Inferior parietal cortex (tissue), 1 donor: Measurements from ENCODE around the gene ZNF277.

Source experiments
- DNase-seq: peaks from one replicate; pipeline ENCODE4 v3.0.0-alpha.2; 2016; ENCODE audit errors: extremely low spot score

ZNF277 gene

DNA sequence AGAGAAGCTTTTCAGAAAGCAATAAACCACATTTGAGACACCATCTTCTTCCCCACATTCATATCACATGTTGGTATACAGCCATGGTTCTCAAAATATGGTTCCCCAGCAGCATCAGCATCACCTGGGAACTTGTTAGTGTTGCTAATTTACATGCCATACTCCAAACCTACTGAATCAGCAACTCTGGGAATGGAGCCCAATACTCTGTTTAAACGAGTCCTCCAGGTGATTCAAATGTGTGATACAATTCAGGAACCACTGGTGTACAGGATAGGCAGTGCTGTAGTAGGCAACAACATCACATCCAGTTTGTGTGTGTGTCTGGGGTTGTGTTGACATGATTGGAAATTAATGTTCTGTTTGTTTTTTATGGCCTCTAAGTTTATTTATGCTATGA, 47.7 kb downstream of the ZNF277 start:
- no peak for DNase-seq

DNA sequence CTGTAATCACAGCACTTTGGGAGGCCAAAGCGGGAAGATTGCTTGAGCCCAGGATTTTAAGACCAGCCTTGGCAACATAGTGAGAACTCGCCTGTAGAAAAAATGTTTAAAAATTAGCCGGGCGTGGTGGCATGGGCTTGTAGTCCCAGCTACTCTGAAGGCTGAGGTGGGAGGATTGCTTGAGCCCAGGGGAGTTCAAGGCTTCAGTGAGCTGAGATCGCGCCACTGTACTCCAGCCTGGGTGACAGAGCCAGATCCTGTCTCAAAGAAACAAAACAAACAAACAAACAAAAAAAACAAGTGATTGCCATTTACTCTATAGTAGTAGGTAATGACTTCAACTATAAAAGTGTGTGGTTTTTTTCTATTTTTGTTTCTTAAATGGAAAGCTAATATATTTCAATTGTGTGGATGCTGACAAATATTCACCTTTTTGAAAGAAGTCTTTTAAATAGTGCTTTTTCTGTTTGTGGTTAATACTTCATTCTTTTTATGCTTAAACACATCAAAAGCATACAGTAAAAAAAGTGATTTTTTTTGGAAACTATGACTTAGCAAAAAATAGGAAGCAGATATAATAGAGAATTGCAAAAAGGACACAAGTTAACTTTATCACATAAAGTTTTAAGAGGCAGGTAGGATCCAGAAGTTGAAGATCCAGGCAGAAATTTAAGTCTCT, 48.4 kb downstream of the ZNF277 start:
- no peak for DNase-seq

DNA sequence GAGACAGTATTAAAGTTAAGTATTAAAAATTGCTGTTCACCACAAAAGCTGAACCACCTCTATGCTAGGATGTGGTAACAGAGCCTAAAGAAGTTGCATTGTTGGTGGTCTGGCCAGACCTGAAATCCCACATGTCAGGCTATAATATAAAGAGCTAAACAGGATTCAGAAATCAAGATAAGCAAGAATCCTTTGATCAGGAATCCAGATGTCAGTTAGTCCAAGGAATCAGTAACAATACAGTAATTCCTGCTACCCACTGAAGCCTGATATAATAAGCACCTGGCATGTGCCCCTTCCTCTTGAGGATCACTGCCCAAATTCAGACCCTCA, 48.9 kb downstream of the ZNF277 start:
- DNase-seq = no peak

DNA sequence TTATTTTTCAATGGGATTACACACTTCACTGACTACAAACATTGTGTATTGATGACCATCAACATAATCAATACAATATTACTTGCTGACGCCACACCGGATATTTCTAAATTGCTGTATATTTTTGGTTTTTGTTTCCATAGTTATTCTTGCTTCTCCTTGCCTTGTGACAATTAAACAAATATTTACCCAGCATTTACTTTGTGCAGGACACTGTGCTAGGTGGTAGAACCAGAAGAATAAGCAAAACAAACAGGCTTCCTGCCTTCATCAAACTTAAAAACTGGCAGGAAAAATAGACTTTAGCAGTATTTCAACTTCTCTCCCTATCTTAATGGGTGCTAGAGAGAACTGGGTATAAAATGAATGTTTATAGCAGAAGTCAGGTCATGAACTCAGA, 50.6 kb downstream of the ZNF277 start:
- DNase-seq = no peak

DNA sequence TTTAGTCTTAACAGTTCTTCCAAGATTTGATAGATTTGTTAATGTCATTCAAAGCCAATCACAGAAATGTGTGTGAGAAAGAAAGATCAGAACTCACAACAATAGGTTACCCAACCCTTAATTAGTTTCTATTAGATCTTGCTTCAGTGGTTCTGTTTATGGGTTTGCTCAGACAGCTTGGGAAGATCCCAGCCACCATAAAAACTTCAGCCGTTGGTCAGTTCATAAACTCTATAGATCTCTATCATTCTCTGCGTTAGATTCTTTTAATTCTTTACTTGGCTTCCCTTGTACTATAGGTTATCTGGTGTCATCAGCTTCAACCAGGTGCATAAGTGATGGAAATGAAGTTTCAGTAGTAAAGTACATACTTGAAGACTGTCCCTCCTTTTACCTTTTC, 54.4 kb downstream of the ZNF277 start:
- no peak for DNase-seq

DNA sequence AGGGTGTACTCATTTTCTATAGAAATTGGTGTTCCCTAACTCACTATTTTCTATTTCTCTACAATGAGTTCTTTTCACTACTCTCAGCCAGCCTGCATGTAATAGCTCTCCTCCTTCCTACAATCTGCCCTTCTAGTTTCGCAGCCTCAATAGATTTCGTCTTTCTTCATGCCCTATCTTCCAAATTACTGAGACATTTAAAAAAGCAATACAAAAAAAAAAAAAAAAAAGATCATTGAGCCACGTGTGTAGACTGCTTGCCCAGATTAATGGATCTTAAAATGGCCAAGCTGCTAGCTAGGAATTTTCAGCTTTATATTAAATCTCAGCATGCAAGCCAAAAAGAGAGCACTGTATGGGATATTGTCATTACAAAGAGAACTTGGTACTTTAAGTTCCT, 55.5 kb downstream of the ZNF277 start:
- no peak for DNase-seq

DNA sequence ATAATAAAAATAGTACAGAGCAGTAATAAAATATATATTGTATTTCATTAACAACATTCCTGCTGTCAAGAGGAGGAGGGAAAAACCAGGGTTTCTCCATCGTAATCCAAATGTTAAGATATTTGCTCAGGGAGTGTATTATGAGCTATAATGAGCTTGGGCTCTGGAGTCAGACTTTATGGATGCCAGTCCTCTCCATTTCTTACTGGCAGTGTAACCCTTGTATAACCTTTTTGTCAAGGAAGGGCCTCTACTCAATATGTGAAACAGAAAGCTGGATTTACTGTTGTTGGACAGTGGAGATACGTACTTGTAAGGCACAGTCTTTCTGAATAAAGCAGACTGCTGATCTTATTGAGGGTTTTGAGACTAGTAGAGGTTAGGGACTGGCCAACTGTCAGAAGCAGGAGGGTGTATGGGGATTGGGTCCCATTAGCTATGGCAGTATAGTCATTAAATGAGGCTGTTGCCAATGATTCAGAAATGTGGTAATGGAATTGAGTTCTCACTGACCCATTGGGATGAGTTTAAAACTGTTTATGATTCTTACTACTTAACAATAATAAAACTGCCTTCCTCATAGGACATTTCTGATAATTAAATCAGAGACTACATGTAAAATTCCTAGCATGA, 56.5 kb downstream of the ZNF277 start:
- no peak for DNase-seq

DNA sequence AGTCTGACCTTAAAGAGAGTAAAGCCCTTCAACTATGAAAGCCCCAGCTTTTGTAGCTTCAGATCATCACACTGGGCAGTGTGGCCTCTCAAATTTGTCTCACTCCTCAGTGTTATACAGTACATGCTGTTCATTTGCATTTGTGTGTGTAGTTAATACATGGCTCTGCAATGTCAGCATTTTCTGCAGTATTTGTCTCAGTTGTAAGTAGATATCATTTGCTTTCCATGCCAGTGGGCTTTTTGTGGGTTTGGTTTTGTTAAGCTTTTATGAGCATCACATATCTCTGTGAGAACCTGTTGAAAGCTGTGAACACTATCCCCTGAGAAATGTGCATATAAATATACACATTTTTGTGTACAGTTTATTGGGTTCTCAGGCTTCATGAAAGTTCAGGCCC, 57.0 kb downstream of the ZNF277 start:
- DNase-seq = no peak

DNA sequence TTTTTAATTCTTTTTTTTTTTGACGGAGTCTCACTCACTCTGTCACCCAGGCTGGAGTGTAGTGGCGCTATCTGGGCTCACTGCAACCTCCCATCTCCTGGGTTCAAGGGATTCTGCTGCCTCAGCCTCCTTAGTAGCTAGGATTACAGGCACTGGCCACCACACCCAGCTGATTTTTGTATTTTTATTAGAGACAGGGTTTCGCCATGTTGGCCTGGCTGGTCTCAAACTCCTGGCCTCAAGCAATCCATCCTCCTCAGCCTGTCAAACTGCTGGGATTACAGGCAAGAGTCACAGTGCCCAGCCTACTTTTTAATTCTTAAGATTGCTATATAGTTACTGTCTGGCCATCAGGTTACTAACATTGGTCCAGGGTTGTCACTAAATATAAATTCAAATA, 59.6 kb downstream of the ZNF277 start:
- no peak for DNase-seq

DNA sequence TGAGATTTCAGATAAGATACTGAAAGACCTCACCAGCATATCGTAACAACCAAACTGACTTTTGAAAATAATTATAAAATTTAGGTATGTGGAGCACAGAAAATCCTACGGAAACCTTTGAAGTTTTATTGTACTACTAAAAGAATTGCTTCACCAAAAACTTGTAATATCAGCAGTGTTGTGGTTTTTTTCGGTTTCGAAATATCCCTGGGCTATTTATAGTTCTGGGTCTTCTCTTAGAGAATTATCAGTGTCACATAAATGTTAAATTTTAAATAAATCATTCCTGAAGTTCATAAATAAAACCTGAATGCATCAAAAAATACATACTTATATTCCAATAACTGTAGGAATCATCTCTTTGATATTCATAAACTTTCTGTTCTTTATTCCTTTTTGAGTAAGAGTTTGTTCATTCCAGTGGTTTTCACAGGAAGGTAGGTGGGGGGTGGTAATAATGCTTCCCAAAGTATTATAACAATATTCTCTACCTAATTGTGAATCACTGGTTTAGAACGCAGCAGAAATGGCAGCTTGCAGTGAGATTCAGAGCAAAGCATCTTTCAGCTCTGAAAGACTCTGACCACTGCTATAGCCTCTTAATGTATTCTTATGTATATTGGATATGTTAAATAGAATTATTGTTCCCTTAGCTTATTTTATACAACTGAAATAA, 60.2 kb downstream of the ZNF277 start:
- DNase-seq = no peak

DNA sequence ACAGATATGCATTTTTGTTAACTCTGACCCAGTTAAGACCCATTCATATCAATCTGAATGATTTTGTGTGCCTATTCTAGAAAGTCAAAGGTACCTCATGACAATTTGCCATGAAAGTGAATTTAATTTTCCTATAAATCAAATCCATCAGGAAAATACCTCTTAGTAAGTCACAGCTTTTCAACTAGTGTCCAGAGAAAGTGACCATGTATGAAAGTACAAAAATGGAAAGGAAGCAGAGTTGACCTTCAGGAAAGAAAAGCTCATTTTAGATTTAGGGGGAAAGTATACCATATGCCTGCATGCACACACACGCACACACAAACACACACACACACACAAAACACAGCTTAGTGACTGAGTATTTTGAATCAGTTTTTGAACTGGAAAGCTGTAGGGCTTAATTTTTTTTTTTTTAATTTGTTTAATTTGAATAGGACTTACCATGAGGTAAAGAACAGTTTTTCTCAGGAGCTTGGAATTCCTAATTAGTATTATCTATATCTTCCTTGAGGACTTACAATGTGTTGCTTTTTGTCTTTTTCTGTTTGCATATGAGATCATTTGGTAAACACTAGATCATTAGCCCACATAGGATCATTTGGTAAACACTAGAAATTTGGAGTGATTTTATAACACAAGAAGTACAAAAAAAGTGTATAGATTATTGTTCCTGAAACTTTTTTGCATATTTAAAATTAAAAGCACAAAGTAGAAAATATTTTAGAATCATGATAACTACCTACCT, 61.6 kb downstream of the ZNF277 start:
- no peak for DNase-seq

DNA sequence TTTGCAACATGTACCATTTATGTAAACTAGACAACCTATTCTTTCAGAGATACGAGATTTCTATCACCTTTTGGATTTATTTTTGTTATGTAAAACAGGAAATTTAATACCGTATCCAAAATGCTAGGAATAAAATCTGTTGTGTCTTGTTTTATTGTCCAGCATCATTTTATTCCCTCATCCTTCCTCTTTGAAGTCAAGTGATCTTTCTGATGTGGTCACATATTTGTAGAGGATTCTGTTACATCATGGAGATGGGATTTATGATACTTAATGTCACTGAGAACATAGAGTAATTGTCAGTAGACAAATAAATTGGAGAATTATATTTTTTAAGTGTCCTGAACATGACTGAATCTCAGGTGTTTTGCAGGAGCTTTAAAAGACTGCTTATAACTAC, 64.7 kb downstream of the ZNF277 start:
- no peak for DNase-seq

DNA sequence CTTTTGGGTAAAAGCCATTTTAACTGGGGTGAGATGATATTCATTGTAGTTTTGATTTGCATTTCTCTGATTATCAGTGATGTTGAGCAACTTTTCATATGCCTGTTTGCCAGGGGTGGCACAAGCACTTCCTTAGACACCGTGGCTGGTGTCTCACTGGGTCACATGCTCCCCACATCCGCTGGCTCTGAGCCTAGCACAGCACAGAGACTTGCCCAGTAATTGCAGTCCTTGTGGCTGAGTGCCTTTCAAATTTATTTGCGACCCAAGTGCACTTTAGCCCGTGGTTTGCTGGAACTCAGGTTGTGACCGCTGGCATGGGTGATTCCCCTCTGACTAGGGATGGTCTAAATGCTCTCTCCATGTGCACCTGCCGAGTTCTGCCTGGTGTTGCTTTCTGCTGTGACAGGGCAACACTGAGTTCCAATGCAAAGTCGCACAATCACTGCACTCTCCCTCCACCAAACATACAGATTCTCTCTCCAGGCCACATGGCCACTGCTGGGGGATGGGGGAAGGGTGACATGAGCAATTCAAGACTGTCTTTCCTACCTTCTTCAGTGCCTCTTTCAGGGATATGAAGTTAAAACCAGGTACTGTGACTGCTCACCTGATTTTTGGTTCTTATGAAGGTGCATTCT, 66.5 kb downstream of the ZNF277 start:
- DNase-seq = no peak

DNA sequence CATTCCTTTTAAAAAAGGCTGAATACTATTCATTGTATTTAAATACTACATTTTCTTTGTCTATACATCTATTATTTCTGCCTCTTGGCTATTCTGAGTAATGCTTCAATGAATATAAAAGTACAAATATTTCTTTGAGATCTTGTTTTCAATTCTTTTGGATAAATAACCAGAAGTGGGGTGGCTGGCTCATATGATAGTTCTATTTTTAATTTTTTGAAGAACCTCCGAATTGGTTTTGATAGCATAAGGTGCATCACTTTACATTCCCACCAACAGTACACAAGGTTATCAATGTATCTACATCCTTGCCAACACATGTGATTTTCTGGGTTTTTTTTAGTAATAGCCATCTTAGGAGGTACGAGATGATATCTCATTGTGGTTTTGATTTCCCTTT, 72.5 kb downstream of the ZNF277 start:
- DNase-seq = no peak

DNA sequence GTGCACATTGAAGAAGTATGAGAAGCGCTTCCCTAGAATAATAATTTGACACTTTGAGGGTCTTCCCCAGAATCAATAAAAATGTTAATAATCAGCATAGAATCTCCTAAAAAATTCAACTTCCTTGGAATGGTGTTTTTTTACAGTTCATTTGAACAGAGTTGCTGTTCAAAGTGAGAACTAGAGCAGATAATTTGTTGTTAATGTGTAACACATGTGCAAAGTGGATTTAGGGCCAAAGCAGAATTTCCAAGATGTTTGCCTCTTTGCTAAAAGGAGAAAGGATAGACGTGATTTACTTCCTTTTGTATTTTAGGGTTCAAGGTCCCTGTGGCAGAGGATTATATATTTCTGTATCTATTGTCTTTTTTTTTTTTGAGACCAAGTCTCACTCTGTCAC, 73.8 kb downstream of the ZNF277 start:
- DNase-seq = no peak

DNA sequence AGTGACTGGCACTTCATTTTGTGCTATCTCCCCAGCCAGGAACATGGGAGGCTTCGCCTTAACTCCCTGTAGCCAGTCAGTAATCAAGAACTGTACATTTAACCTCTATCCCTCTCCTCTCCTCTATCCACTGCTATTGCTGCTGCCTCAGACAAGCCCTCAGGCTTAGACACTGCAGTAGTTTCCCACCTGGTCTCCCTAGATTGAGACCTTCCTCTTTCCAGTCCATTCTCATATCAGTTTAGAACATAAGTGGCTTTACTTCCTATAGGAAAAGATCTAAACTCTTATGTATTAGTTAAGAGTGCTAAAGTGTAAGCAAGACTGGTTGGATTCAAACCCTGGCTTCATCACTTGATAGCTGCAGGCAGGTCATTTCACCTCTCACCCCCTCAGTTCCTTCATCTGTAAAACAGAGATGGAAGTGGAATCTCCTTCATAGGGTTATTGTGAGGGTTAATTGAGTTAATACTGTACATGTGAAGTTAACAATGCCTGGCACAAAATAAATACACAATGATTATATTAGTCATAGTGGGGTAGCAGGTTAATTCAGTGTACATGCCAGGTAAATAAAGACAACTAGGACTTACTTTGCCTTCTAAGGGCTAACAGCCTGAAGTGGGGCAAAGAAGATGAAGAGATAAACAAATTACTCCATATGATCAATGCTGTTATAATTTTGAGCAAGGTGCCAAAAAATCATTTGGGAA, 76.1 kb downstream of the ZNF277 start:
- no peak for DNase-seq

DNA sequence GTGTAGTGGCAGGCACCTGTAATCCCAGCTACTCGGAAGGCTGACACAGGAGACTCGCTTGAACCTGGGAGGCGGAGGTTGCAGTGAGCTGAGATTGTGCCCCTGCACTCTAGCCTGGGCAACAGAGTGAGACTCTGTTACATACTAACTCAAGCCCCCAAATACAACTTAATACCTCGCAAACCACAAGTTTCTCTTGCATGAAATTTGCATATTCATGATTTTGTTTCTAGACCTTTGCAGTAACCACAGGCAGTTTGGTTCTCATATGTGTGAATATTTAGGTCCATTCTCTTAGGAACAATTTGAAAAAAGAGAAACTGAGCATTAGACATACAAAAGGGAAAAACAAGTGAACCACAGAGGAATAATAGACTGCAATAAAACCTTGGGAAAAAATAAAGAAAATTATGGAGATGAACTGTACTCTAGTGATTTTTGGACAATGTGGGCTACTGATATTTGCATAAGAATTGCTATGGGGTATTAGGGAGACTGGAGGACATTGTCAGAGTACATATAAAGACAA, 77.0 kb downstream of the ZNF277 start:
- no peak for DNase-seq

DNA sequence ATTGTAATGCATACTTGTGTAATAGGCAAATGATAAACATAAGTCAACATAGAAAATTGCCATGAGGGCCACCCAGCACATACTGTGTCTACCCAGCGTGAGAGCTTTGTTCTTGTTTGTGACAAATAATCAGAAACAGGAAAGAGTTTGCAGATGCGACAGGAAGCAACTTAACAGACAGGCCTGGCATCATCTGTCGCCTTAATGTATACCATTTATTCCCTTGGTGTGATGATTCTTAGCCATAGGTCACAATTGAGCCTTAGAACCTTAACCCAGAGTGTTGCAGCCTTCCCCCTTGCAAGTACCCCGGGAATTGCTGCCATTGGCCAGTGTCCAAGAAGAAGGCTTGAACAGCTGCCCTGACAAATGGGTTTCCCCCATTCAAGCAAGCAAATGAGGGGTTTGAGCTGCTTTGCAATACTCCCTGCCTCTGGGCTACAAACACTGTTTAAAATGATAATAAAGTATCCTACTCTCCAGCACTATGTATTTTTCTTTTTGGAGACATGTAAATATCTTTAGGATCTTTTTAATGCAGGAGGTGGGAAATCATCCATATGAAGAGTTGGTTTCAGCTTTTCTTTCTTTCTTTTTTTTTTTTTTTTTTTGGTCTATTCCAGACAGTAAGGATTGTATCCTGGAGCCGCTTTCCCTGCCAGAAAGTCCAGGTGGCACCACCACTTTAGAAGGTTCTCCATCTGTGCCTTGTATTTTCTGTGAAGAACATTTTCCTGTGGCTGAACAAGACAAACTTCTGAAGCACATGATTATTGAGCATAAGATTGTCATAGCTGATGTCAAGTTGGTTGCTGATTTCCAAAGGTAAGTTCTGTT, 80.0 kb downstream of the ZNF277 start:
- DNase-seq = no peak

DNA sequence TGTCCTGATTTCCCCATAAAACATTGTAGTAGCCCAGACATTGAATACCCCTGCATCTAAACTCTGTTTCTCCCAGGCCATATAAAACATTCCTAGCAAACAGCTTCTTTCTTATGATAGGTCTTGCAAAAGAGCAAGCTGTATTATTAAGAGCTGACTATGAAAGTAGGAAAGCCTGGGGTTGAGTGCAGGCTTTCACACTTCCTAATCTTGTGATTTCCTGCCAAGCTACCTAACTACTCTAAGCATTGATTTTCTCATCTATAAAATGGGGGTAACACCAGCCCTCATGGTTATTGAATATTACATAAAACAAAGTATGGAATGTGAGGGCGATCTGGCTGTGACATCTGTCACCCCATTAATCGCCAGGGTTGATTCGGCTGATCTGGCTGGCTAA, 81.8 kb downstream of the ZNF277 start:
- DNase-seq = no peak

DNA sequence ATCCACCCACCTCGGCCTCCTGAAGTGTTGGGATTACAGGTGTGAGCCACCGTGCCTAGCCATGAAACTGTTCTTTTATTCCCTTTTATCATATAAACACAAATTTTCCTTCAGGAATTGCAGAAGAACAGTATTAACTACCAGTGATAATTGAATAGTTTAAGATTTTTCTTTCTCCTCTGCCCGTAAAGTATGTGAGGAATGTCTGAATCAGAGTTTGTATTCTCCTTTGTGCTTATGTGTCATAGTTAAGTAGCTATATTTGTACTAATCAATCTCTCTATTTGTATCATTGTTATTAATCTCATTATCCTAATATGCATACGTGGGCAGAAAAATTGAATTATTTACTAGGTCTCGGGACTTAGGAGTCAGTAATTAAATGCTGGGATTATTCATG, 83.6 kb downstream of the ZNF277 start:
- DNase-seq = no peak

DNA sequence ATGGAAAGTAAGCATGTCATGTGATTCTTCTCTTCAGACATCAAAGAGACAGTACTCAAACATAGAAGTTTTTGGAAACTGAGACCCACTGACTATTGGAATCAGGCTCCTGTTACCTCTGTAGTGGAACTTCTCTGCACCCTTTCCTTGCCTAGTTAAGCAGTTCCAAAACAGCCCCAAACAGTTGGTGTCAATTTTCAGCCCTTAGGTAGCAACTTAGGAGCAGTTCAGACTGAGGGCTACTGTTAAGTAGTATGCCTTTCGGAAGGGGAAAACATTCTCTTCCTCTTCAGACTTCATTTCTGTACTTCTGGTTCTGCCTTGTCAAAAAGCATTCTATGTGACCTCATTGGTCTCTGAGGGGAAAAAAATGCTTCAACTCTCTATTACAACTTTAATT, 85.7 kb downstream of the ZNF277 start:
- no peak for DNase-seq
